ENCODE data around the gene CIBAR2.
"Not testable (repeated sequence)": the region's sequence is repeated elsewhere in the genome, so short reads cannot be mapped to it uniquely, and the experiment has no call there.

CIBAR2 gene

GRCh38 chr16:85127379-85127723 lies 15.1 kb upstream of the CIBAR2 start:
- DNase-seq, result peak; percentile 94

- no peak for DNase-seq
These were observed 14.6 kb upstream of the CIBAR2 start for GRCh38 chr16:85126705-85127378.

GRCh38 chr16:85126394-85126704 lies 14.1 kb upstream of the CIBAR2 start:
- peak; percentile 23 for DNase-seq

GRCh38 chr16:85125570-85126393 lies 13.5 kb upstream of the CIBAR2 start:
- DNase-seq, result peak; percentile 48

- DNase-seq, result peak; percentile 34
These were observed 12.5 kb upstream of the CIBAR2 start for GRCh38 chr16:85124636-85125346.

- DNase-seq, result no peak
These were observed 11.8 kb upstream of the CIBAR2 start for GRCh38 chr16:85123891-85124635.

GRCh38 chr16:85123441-85123840 lies 11.2 kb upstream of the CIBAR2 start:
- DNase-seq, result not testable (repeated sequence)

GRCh38 chr16:85120006-85120340 lies 7.7 kb upstream of the CIBAR2 start:
- no peak for DNase-seq

GRCh38 chr16:85117418-85117817 lies 5.1 kb upstream of the CIBAR2 start:
- no peak for DNase-seq

GRCh38 chr16:85114909-85115567 lies 2.8 kb upstream of the CIBAR2 start:
- DNase-seq, result peak; percentile 11

GRCh38 chr16:85113913-85114312 lies 1.6 kb upstream of the CIBAR2 start:
- DNase-seq, result no peak

- no peak for DNase-seq
These were observed 979 bp upstream of the CIBAR2 start for GRCh38 chr16:85113168-85113733.

- DNase-seq, result no peak
These were observed 1.1 kb downstream of the CIBAR2 start for GRCh38 chr16:85111184-85111583.

- DNase-seq, result no peak
These were observed 2.2 kb downstream of the CIBAR2 start for GRCh38 chr16:85110105-85110504.

- no peak for DNase-seq
These were observed 4.7 kb downstream of the CIBAR2 start for GRCh38 chr16:85107532-85107931.

GRCh38 chr16:85107083-85107482 lies 5.2 kb downstream of the CIBAR2 start:
- no peak for DNase-seq

- DNase-seq, result no peak
These were observed 6.8 kb downstream of the CIBAR2 start for GRCh38 chr16:85105475-85105874.

GRCh38 chr16:85104821-85105391 lies 7.4 kb downstream of the CIBAR2 start:
- no peak for DNase-seq

- no peak for DNase-seq
These were observed 8.1 kb downstream of the CIBAR2 start for GRCh38 chr16:85104147-85104546.

- DNase-seq, result no peak
These were observed 8.9 kb downstream of the CIBAR2 start for GRCh38 chr16:85103114-85104079.
